ENCODE measurements around the gene SLC39A10. TPM values are rescaled to one million over a fixed set of nuclear protein-coding genes. Genes with fewer than 3 reads are reported as not detected.

SLC39A10 gene
- total and polyA plus RNA-seq, 9 of the 15 experiments (the other 6 are each of a cell fraction or from before 2014, with no cell fraction given) = 12.5 to 40.1 (median 23.1) TPM

DNA sequence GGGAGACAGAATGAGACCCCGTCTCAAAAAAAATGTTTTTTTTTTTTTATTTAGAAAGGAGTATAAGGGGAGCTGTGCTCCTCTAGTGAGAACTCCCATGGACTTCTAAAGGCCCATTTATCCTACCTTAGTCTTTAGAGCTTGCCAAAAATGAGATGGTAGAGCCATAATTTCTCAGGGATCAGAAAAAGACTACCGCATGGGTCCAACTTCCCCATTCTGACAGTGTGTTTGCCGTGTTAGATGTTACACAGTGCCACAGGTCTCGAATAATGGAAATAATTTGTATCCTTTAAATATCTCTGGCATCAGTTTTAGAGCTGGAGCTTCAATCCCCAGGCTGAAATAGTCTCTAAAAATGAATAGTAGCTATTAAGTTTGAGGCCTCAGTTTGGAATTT, 6.0 kb upstream of the SLC39A10 start:
- CTCF ChIA-PET (ENCODE audit: low intra/inter-chr PET ratio) = no interaction called here
- intact Hi-C loops (cut with micrococcal nuclease) = no loop called here
- POLR2A ChIA-PET = no interaction called here
- in situ Hi-C loops (cut with MboI) = loop anchor here (10.0 to 25.0 kb wide), 2 partner anchors 326 to 411 kb away; partner anchors contain the start of gene DNAH7
- no peaks in the 10 kb centered on the region for H3K9me3 ChIP-seq (replicated peaks; ENCODE audit: control insufficient read depth, insufficient read depth, low read depth, low read length)
- H3K9me1 ChIP-seq (ENCODE audit: control insufficient read depth, insufficient read depth, low read length) = no peaks in the 10 kb centered on the region
- no peaks in the 10 kb centered on the region for H3K79me2 ChIP-seq (ENCODE audit: control insufficient read depth, insufficient read depth, low read length)
- H2AFZ ChIP-seq (ENCODE audit: low read depth, low read length) = peak overlapping the region; percentile 40; the same call in 1 of the 2 replicates
- no peak for FAIRE-seq
- H3K27me3 ChIP-seq (ENCODE audit: control insufficient read depth in 2 of 2, insufficient read depth in 2 of 2, low read length in 2 of 2) = no peaks in the 10 kb centered on the region
- H3K4me2 ChIP-seq (ENCODE audit: insufficient read depth, low read length) = no peak overlapping the region
- H3K9ac ChIP-seq (ENCODE audit: insufficient read depth in 1 of 2, low read depth in 2 of 2, low read length in 2 of 2) = no peak overlapping the region
- no peak overlapping the region for H3K4me3 ChIP-seq
- DNase-seq (ENCODE audit: extremely low read depth in 1 of 4, low spot score in 3 of 4) = no peak
- no peaks in the 10 kb centered on the region for H3K36me3 ChIP-seq (ENCODE audit: control insufficient read depth, insufficient read depth, low read length)
- no peak for TF ChIP-seq RBM25 (IDR thresholded peaks at IDR 0.05; ENCODE audit: low read depth, low read length, severe bottlenecking)
- no peak for TF ChIP-seq SIN3A (IDR thresholded peaks at IDR 0.05; ENCODE audit: borderline replicate concordance in 2 of 2, control insufficient read depth in 1 of 2, low read depth in 2 of 2, low read length in 2 of 2)
- TF ChIP-seq FUS (optimal IDR thresholded peaks at IDR 0.05; ENCODE audit: low read depth, low read length) = no peak
- TF ChIP-seq NRF1 (conservative IDR thresholded peaks at IDR 0.05 in 1 of 2, IDR thresholded peaks at IDR 0.05 in 1 of 2) = no peak
- TF ChIP-seq, protein P1, sequence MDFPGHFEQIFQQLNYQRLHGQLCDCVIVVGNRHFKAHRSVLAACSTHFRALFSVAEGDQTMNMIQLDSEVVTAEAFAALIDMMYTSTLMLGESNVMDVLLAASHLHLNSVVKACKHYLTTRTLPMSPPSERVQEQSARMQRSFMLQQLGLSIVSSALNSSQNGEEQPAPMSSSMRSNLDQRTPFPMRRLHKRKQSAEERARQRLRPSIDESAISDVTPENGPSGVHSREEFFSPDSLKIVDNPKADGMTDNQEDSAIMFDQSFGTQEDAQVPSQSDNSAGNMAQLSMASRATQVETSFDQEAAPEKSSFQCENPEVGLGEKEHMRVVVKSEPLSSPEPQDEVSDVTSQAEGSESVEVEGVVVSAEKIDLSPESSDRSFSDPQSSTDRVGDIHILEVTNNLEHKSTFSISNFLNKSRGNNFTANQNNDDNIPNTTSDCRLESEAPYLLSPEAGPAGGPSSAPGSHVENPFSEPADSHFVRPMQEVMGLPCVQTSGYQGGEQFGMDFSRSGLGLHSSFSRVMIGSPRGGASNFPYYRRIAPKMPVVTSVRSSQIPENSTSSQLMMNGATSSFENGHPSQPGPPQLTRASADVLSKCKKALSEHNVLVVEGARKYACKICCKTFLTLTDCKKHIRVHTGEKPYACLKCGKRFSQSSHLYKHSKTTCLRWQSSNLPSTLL (IDR thresholded peaks at IDR 0.05) = no peak
- no peak for TF ChIP-seq STAT5B (CRISPR knock-in tag; IDR thresholded peaks at IDR 0.05)
- WGBS (ENCODE audit: insufficient coverage, low coverage, missing lambda C conversion rate) = 43% methylated on average over 4 of the region's 4 CpGs
- H3K4me1 ChIP-seq (replicated peaks in 1 of 2; ENCODE audit: control insufficient read depth in 2 of 2, insufficient read depth in 2 of 2, low read length in 2 of 2) = peaks cover 4 to 18% of the 10 kb centered on the region in 2 experiments; a peak in 4 of 5 replicates
- BruUV-seq (replicated peaks) = no TSS peak
- H3K27ac ChIP-seq (ENCODE audit: extremely low read depth, low read depth, low read length) = no peak overlapping the region
- H4K20me1 ChIP-seq (replicated peaks; ENCODE audit: control insufficient read depth, insufficient read depth, low read length) = no peaks in the 10 kb centered on the region
- ATAC-seq = no peak

Measured in K562 (cell line).